GM19043 (cell line): ENCODE measurements around the gene DHRSX.
"Not testable (repeated sequence)": the region's sequence is repeated elsewhere in the genome, so short reads cannot be mapped to it uniquely, and the experiment has no call there.

ENCODE experiments used
- ATAC-seq: cut with Tn5 transposase; IDR thresholded peaks from one replicate; pipeline ENCODE4 v1.9.1; 2021; ENCODE audit warnings: low read depth; ENCODE audit not compliant: unreplicated experiment

DHRSX gene

DNA sequence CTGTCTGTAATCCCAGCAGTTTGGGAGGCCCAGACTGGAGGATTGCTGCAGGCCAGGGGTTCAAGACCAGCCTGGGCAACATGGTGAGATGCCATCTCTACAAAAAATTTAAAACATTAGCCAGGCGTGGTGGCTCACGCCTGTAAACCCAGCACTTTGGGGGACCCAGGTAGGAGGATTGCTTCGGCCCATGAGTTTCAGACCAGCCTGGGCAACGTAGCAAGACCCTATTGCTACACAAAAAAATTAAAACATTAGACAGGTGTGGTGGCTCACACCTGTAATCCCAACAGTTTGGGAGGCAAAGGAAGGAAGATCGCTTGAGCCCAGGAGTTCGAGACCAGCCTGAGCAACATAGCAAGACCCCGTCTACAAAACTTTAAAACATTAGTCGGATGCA, 1.3 kb downstream of the DHRSX start:
- ATAC-seq: no peak

DNA sequence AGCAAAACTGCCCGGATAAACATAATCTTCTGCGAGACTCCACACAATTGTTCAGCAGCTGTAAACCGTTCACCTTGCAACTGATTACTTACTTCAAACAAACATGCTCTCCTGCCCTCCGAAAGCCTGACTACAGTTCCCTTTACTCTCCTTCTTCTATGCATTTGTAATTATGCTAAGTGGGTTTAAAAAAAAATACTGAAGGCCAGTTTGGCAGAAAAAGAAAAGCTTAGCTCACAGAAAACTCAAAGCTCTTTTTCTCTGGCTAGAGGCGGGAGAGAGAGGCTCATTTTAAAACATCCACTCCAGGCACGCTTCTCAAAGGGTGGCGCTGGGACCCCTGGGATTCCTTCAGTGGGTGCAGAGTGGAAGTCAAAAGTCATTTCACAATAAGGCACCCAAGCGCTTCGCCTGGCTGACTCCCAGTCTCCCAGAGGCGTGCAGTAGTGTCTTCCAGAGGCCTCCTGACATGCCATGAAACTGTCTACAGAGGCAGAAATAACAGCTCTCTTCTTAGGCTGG, 1.9 kb downstream of the DHRSX start:
- no peak for ATAC-seq

DNA sequence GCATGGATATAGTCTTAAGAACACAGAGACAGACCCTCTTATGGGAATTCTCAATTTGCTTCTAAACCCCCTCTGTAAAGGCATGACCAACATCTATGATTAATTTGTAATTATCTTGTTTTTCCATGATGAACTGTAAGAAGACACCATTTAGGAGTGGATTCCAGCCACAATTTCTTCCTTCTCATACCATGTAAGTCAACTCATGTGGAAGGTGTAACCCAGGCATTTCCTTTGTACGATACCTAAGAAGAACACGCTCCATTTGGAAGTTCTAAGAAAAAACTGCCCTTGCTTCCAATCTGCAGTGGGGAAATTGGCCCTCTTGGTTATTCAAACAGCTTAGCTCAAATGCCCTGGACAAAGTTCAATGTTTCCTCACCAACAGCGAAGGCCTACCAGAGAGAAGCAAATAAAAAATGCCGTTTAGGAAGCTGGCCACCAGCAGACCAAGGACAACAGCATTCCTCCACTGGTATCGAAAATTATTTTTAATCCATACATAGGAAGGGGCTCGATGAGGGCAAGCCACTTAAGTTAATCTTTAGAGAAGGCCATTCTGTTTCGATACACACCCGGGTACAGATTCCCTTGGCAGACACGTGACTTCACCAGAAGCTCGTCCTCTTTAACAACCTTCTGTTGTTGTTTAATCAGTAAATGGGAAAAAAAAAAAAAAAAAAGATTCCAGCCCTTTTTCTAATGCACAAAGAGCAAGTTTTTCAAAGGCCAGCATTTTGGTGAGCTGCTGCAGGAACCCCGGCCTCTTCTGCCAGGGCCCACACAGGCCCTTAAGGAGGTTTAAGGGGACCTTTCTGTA, 2.6 kb downstream of the DHRSX start:
- ATAC-seq: no peak

DNA sequence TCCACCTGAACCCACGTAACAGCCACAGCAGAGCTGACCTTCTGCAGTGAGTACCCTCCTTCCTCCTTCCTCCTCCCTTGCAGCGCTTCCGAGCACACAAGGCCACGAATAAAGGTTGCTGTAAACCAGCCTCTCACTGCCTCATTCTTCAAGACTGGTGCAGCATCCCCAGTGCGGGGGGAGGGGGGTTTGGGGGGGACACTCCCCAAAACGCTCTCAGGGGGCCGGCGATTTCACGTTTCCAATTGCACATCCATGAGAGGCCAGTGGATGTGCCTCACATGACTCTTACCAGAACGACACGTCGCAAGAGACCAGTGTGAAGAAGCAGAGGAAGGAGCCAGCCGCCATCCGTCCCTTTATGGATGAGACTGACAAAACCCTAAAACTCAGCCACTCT, 5.2 kb downstream of the DHRSX start:
- no peak for ATAC-seq

DNA sequence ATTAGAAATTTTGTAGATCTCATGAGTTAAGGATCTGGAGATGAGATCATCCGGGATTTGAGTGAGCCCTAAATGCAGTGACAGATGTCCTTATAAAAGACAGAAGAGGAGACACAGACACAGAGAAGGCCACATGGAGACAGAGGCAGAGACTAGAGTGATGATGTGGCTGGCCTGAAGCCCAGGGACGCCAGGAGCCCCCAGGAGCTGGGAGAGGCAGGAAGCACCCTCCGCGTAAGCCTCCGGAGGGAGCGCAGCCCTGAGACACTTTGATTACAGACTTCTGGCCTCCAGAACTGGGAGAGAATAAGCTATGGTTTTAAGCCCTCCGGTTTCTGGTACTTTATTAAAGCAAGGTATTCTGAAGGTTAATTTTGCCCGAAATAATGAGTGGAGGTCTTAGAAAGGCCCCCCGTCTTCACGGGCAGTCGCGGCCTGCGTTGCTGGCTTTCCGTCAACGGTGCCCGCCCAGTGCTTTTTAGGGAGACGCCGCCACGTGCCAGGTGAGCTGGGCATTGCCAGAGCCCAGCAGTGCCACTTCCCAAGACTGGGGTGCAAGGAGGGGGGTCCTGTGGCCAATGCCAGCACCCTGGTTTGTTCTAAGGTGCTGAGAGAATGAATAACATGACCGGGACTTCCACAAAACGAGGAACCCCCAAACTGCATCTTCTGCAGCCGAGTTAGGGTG, 8.1 kb downstream of the DHRSX start:
- no peak for ATAC-seq

DNA sequence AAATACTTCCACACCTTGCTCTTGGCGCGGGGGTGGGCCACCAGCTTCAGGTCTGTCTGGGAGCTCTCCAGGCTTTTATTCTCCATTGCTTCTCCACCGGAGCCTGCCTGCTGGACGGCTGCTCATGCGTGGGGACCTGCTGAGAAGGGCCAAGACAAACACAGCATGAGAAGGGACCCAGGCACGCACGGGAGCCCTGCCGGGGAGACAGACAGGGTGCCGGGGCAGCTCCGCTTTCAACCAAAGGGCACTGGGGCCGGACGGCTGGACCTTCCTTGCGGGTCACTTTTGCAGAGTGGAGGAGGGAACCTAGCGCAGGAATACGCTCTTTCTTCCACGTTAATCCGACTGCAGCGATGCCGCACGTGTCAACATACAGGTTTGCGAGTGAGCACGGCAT, 10.1 kb downstream of the DHRSX start:
- no peak for ATAC-seq

DNA sequence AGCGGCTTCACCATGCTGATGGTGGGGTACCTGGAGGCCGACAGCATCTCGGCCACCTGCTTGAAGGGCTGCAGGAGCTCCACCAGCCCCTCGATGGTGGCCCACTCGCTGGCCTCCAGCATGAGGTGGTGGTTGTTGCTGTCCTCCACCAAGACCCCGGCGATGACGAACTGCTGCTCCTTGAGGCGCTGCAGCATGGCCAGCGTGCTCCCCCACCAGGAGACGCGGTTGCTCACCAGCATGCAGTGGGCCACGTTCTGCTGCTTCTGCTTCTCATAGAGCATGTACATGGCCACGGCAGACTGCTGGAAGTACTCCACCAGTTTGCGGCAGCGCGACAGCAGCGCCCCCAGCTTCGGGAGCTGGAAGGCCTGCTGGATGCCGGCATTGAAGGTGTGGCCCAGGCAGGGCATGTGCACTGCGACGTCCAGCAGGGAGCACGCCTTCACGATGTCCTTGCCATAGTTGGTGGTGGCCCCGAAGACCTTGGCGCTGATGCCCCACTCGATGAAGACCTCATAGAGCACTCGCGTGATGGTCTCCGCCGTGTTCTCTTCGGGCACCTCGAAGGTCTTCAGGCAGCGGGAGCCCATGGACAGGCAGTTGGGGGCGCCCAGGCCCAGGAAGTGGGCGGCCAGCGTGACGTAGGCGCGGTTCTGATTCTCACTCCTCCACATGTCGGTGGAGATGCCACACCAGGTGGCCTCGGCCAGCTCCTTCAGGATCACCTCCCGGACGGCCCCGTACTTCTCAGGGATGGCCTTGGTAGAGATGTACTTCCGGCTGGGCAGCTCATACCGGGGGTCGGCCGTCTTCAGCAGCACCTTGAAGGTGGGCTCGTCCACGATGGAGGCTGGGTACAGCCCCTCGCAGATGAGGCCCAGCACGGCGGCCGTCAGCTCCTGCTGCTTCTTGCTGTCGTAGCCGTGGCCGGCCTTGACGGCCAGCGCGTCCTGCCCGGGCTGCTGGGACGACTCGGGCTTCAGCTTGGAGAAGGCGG, 11.0 kb downstream of the DHRSX start:
- ATAC-seq: no peak

DNA sequence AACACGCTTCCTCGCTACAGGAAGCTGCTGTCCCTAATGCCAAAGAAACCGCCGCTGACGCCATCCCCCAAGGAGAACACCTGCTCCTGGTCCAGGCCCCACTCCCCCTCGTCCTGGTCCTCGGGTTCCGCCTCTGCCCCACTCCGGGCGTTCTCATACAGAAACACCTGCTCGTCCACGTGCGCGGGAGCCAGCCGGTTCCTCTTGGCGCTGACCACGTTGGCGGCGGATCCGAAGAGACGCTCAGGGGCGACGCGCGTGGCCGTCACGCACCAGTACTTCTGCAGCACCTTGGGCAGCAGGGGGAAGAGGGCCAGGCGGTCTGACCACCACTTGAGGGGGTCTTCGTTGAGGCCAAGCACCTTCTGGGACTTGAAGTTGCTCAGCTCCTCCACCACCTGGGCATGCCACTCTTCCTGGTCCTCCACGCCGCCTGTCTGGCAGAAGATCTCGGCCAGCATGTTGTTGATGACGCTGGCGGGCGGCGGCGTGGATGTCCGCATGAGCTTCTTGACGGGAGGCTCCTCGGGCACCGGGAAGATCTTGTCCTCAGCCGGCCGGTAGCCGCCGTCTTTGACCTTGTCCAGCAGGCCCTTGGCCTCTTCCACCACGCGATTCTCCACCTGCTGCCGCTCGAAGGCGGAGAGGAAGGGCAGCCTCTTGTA, 12.0 kb downstream of the DHRSX start:
- no peak for ATAC-seq

DNA sequence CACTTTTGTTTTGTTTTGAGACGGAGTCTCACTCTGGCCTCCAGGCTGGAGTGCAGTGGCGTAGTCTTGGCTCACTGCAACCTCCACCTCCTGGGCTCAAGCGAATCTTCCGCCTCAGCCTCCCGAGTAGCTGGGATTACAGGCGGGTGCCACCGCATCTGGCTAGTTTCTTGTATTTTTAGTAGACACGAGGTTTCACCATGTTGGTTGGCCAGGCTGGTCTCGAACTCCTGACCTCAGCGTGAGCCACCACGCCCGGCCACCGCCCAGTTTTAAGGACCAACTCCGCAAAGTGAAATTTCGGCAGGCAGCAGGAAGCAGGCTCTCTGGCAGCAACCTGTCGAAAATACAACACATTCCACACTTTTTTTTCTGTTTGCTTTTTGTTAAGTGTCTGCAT, 13.4 kb downstream of the DHRSX start:
- ATAC-seq: no peak

DNA sequence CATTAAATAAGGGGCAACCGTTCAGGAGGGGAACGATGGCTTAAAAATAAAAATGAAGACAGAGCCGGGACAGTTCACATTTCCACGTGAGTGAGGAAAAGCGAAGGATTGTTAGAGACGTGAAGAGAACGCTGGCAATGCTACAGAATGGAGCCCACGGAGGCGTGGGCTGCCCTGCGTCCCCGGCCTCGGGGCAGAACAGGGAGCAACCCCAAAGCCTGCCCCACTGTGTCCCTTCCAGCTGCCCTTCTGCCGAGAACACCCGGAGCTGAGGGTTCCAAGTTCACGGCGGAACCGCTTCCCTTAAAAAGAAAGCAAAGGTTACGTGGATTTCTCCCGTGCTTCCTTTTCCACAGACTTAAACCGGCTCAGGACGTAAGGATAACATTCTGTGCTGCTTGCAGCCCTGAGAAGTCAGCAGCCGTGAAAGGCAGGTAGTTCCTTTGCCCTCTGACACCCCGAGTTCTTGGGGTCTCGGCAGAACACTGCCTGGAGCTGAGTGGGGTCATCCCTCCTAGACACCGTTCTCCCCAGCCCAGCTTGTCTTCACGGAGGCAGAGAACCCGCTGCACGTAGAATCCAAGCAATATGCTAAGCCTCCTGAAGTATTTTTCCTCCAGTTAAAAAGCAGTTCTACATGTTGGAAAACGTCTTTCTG, 14.2 kb downstream of the DHRSX start:
- ATAC-seq: no peak

DNA sequence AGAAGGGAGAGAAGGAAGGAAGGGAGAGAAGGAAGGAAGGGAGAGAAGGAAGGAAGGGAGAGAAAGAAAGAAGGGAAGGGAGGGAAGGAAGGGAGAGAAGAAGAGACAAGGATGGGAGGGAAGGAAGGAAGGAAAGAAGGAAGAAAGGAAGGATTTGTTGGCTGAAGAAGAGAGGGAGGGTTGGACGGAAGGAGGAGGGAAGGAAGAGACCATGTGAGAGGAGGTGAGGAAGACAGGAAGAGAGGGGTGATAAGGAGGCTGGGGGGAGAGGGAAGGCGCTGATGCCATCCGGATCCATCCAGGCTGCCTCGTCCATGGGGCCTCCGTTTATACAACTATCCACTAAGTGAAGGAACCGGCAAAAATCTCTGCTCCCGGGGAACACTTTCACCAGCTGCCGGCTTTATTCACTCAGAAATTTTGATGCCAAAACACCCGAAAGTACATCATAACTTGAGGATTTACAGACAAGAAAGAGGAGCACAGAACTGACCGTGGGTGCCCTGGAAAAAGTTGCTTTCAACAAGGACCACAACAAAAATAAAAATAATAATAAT, 14.9 kb downstream of the DHRSX start:
- ATAC-seq: no peak

DNA sequence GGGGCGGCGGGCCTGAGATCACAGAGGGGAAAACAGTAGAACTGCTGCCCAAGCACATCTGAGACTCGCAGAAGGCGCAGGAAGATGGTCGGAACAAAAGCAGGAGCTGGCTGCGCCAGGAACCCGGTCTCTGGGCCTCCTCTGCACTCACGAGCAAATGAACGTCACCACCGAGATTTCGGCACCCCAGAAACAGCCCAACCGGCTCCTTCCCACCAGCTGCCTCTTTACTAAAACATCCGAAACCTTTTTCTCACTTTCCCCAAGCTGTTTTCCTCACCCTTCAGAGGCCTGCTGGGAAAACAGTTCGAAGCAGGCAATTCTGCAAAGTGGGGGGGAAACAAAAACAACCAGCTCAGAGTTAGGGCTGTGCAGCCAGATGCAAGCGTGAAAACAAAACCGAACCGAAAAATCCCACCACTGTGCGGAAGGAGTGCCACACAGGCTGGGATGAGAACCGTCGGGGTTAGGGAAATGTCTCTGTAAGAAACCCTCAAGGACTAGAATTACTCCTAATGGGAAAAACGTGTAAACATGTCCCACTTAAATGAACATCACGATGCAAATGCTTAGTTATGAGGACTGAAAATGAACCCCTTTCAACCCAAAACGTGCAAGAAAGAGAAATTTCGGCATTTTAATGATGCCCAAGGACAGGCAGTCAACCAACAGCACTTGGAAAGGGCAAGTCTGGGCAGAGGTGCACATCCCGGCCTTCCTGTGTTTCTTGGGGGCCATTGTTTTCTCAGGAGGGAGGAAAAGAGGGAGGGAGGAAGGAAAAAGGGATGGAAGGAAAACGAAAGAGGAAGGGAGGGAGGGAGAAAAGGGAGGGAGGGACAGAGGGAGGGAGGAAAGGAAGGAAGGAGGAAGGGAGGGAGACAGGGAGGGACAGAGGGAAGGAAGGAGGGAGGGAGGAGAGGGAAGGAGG, 15.8 kb downstream of the DHRSX start:
- no peak for ATAC-seq

DNA sequence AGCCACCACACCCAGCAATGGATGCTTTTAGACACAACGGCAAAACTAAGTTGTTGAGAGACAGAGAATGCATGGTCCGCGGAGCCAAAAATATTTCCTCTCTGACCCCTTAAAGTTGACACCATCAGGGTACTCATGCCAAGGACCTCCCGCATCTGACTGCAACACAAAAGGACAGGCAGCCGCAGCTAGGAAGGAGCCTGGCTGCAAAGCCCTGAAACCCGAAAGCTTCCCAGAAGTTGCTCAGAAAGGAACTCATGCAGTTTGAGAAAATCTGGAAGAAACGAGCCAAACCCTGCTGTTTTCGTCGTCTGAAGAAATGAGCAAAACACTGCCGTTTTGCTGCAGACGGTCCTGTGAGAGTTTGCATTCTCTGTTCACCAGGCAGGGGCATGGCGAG, 16.5 kb downstream of the DHRSX start:
- ATAC-seq: no peak

DNA sequence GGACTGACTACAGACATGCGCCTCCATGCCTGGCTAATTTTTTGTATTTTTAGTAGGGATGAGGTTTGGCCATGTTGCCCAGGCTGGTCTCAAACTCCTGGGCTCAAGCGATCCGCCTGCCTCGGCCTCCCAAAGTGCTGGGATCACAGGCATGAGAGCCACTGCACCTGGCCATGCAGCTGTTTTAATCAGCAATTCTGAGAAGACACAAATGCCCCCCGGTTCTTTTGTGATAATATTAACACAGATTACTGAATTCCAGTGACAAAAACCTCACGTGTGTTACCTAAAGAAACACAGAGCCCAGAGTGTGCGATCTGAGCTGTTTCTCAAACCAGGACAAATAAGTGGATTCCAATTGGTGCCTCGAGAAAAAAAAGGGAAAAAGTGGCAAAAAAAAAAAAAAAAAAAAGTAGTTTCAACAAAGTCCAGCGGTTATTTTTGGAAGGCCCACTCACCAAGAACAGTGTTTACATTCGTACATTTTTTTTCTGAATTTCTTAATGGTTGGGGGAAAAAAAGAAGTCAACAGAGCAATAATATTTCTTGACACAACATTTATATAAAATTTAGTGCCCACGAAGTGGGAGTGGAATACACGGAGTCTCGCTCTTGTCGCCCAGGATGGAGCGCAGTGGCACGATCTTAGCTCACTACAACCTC, 17.2 kb downstream of the DHRSX start:
- ATAC-seq: no peak

DNA sequence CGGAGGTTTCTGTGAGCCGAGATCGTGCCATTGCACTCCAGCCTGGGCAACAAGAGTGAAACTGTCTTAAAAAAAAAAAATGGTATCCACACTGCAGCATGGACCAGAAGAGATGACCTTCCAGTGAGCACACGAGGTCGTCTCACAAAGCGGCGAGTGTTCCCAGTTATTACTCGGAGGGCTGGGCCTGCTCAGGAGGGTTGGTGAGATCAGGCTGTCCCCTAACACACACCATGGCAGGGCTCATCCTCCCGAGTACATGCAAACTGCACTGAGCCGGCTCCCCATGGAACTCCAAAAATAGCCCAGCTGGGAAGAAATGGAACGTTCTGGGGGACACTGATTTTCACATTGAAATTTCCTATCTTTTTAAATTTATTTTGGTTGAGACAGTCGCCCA, 19.2 kb downstream of the DHRSX start:
- not testable (repeated sequence) for ATAC-seq

DNA sequence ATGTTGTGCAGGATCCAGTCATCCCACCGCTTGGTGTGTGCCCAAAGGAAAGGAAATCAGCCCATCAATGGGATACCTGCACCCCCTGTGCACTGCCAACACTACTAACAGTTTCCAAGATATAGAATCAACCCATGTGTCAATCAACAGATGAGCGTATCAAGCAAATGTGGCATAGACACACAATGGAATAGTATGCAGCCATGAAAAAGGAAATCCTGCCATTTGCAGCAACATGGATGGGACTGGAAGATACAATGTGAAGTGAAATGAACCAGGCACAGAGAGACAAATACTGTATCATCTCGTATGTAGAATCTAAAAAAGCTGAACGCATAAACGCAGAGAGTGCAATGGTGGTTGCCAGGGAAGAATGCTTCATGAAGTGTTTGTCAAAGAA, 20.8 kb downstream of the DHRSX start:
- not testable (repeated sequence) for ATAC-seq

DNA sequence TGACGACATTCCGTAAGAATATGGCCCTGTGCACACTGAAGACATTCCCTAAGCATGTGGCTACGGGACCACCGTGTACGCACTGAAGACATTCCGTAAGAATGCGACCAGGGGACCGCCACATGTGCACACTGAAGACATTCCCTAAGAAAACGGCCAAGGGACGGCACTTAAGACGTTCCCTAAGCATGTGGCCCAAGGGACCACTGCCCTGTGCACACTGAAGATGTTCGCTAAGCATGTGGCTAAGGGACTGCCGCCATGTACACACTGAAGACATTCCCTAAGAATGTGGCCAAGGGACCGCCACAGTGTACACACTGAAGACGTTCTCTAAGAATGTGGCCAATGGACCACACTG, 21.4 kb downstream of the DHRSX start:
- ATAC-seq: no peak
